ENCODE data around the gene ZBTB4.

GRCh38 chr17:7502987-7503386 is 23.6 kb upstream of the ZBTB4 start:
- TF ChIP-seq CTCF (conservative IDR thresholded peaks at IDR 0.05; ENCODE audit: low read depth, low read length) (peak; percentile 43), EZH2phosphoT487 (IDR thresholded peaks at IDR 0.05; ENCODE audit: borderline replicate concordance, low read length) (no peak)

Measured in PC-3 (cell line).